Pulmonary artery endothelial cell (primary cell): ENCODE data around the gene STH. TPM values are rescaled to one million over a fixed set of nuclear protein-coding genes. Genes with fewer than 3 reads are reported as not detected.

Experiments used
- DNase-seq: peaks from one replicate; pipeline ENCODE4 v3.0.0-alpha.2; 2011; ENCODE audit warnings: low read depth, low spot score
- total RNA-seq: library from RNA; depleted of rRNA; stranded (reverse); fragments of >200 nt; gene quantifications from 2 replicates; pipeline ENCODE4 v1.2.3, GENCODE V29; 2014

STH gene
- total RNA-seq, 1 donor from 2014 or later: not detected

DNA sequence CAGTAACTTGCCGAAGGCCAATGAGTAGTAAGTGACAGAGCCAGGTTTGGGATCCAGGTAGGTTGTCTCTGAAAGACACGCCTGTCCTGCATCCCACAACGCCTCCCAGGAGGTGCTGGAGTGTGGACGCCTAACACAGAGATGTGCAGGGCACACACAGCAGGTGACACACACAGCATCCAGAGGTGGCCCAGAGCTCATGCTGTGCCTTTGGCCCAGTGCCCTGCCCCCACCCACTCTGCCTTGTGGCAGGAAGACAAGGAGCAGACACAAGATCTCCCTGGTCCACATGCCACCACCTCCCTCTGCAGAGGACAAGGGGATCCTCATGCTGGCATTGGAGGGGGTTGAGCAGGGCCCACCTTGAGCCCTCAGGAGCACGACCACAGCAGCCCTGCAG lies 14.7 kb upstream of the STH start:
- no peak for DNase-seq

DNA sequence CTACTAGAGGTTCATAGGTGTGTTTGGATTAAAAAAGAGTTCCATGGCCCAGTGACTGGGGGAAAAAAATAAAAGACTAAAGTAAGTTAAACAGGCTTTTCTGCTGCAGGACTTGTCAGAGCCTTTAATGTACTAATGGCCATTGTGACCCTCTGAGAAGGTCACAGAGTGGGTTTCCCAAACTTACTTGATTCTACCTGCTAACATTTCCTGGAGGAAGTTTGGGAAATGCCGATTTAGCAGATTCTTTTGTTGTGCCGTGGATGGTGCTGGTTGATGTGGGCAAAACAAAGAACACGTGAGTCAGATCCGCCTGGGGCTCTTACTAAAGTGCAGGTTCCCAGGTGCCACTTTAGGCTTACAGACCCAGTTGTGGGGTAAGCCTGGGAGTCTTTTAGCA lies 13.6 kb upstream of the STH start:
- DNase-seq: no peak

GRCh38 chr17:45986056-45986455 lies 13.0 kb upstream of the STH start:
- no peak for DNase-seq

GRCh38 chr17:45987706-45988105 lies 11.3 kb upstream of the STH start:
- no peak for DNase-seq

DNA sequence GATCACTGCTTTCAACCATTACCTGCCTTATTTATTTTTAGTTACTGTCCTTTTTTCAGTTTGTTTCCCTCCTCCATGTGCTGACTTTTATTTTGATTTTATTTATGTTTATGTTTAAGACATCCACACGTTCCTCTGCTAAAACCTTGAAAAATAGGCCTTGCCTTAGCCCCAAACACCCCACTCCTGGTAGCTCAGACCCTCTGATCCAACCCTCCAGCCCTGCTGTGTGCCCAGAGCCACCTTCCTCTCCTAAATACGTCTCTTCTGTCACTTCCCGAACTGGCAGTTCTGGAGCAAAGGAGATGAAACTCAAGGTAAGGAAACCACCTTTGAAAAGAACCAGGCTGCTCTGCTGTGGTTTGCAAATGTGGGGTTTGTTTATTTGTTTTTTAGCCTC lies 9.3 kb upstream of the STH start:
- DNase-seq: no peak

DNA sequence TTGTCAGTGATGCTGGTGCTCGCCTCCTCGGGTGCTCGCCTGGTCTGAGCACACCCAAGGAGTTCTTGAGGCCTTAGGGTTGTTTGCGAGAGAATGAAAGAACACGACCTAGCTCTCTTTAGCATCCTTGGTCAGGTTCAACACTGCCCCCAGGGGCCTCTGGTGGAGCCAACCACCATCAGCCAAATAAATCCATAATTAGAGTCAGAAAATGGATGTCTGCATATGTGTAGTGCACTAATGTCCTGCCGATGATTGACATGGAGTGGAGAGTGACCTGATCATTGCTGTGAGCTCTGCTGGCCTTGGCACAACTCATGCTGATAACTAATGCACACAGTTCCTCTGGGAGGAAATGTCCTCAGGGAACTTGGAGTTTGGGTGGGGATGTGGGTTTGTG lies 8.2 kb upstream of the STH start:
- DNase-seq: no peak

DNA sequence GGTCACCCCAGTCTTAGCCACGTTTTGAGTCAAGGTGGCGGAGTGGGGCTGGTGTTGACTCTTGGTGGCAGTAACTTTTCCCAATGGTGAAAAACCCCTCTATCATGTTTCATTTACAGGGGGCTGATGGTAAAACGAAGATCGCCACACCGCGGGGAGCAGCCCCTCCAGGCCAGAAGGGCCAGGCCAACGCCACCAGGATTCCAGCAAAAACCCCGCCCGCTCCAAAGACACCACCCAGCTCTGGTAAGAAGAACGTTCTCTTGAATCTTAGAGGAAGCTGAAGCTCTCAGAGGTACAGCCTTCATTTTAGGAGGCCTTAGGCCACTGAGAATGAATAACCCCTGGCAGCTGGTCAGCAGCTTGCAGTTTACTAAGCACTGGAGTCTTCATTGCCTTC lies 7.7 kb upstream of the STH start:
- no peak for DNase-seq

DNA sequence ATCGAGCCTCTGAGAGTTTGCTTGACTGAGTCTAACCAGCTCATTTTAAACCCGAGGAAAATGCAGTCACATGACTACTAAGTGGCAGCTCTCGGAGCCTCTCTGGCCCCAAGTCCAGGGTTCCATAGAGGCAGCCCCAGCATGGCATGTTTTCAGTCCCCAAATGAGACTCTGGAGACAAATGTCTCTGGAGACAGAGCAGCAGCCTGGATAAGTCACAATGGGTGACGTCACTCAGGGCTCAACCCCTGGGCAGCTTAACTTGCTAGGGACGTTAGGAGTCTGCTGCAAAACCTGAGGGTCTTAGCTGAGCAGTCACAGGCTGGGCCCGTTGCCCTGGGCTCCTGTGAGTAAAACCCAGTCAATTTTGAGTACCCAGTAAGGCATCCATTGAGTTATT lies 6.9 kb upstream of the STH start:
- no peak for DNase-seq

GRCh38 chr17:45992904-45993303 lies 6.1 kb upstream of the STH start:
- no peak for DNase-seq

DNA sequence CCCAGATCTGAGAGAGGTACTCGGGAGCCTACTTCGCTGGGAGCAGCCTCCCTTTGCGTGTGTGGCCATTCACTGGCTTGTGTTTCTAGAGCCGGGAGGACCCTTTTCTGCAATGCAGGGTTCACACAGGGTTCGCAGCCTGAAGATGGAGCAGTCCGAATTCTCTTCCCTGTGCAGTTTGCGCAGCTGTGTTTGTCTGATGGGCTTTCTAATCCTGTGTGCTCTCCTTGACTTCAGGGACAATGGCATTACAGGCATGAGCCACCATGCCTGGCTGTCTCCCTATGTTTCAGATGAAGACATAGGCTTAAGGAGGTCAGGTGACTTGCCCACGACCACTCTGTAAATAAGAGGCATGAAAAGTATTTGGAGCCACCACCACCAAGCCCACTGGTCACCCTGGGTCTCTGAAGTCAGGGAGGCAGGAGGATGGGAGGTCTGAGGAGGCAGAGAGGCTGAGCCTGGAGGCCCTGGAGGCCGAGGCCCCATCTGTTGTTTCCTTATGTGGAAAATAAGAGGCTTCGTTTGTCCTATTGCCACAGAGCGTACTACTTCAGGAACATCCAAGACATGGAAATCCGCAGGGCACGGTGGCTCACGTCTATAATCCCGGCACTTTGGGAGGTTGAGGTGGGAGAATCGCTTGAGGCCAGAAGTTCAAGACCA lies 5.0 kb upstream of the STH start:
- no peak for DNase-seq

- no peak for DNase-seq
Observed at GRCh38 chr17:45994987-45995386, 4.1 kb upstream of the STH start.

- DNase-seq: no peak
Observed at GRCh38 chr17:45995627-45996270, 3.3 kb upstream of the STH start.

- DNase-seq: no peak
Observed at GRCh38 chr17:45996282-45996937, 2.6 kb upstream of the STH start.

- DNase-seq: no peak
Observed at GRCh38 chr17:45997166-45997565, 1.9 kb upstream of the STH start.

GRCh38 chr17:45997624-45998023 lies 1.4 kb upstream of the STH start:
- DNase-seq: no peak

GRCh38 chr17:45999900-46000290 lies 845 bp downstream of the STH start:
- no peak for DNase-seq

GRCh38 chr17:46000292-46000691 lies 1.2 kb downstream of the STH start:
- no peak for DNase-seq

DNA sequence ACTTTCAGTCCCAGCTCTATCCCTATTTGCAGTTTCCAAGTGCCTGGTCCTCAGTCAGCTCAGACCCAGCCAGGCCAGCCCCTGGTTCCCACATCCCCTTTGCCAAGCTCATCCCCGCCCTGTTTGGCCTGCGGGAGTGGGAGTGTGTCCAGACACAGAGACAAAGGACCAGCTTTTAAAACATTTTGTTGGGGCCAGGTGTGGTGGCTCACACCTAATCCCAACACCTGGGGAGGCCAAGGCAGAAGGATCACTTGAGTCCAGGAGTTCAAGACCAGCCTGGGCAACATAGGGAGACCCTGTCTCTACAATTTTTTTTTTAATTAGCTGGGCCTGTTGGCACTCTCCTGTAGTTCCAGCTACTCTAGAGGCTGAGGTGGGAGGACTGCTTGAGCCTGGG lies 1.7 kb downstream of the STH start:
- no peak for DNase-seq

GRCh38 chr17:46001390-46002310 lies 2.6 kb downstream of the STH start:
- DNase-seq: no peak

GRCh38 chr17:46002311-46002972 lies 3.4 kb downstream of the STH start:
- DNase-seq: no peak

DNA sequence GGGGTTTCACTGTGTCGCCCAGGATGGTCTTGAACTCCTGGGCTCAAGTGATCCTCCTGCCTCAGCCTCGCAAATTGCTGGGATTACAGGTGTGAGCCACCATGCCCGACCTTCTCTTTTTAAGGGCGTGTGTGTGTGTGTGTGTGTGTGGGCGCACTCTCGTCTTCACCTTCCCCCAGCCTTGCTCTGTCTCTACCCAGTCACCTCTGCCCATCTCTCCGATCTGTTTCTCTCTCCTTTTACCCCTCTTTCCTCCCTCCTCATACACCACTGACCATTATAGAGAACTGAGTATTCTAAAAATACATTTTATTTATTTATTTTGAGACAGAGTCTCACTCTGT lies 3.9 kb downstream of the STH start:
- DNase-seq: no peak
